Memory B cell (primary cell): Measurements from ENCODE around the gene JAGN1.
"Not testable (repeated sequence)": the region's sequence is repeated elsewhere in the genome, so short reads cannot be mapped to it uniquely, and the experiment has no call there.

ENCODE experiments used
- ATAC-seq: fragments of 150-1000 bp; cut with Tn5 transposase; 2 replicates; pipeline ENCODE4 v1.10.0; 2021; ENCODE audit warnings: low read depth, mild to moderate bottlenecking, moderate library complexity
- DNase-seq, 2 donors: peaks; one replicate each; pipeline ENCODE4 v3.0.0; 2022; ENCODE audit warnings: low spot score in 2 of 2
- H3K27ac Mint-ChIP-seq: one replicate; pipeline ENCODE4 v1.8.0; 2022; ENCODE audit warnings: mild to moderate bottlenecking, moderate library complexity, mixed read lengths
- H3K27me3 Mint-ChIP-seq: one replicate; pipeline ENCODE4 v1.8.0; 2022; ENCODE audit warnings: mixed read lengths
- H3K36me3 Mint-ChIP-seq: one replicate; pipeline ENCODE4 v1.8.0; 2022; ENCODE audit warnings: mild to moderate bottlenecking, mixed read lengths
- H3K4me1 Mint-ChIP-seq: one replicate; pipeline ENCODE4 v1.8.0; 2022; ENCODE audit warnings: mixed read lengths
- H3K4me3 Mint-ChIP-seq: one replicate; pipeline ENCODE4 v1.8.0; 2022; ENCODE audit warnings: mild to moderate bottlenecking, moderate library complexity, mixed read lengths
- H3K9me3 Mint-ChIP-seq: one replicate; pipeline ENCODE4 v1.8.0; 2022; ENCODE audit warnings: mixed read lengths

The JAGN1 gene

GRCh38 chr3:9890249-9891071 lies at the start of gene JAGN1:
Gene JAGN1 (plus strand): TSS chr3:9890610. CDS start chr3:9890723, 113 bp downstream.
- Mint-ChIP-seq H3K36me3 (peaks cover 17% of the 10 kb centered on the region), H3K9me3 (no peaks in the 10 kb centered on the region), H3K4me3 (peak within 1 kb of the TSS; percentile 96), H3K4me1 (peaks cover 18% of the 10 kb centered on the region), H3K27me3 (no peaks in the 10 kb centered on the region), H3K27ac (peak within 1 kb of the TSS; percentile 99)
- peak; percentile 90 to 93 for DNase-seq
- ATAC-seq: peak; percentile 87

DNA sequence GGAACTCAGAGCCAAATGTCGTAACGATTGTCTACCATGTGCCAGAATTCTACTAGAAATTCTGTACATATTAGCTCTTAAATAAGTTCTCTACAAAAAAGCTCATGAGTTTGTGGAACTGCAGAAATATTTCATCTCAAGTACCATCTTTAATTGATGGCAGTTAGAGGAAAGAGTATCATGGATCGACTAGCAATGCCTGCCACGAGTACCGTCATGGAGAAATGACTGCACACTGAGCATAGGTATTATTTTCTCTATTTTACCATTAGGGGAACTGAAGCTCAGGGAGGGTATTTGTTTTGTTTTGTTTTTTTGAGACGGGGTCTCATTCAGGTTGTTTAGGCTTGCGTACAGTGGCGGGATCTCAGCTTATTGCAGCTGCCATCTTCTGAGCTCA lies 49.4 kb upstream of the JAGN1 start:
- Mint-ChIP-seq H3K9me3 (no peaks in the 10 kb centered on the region), H3K4me1 (peaks cover 9% of the 10 kb centered on the region), H3K4me3 (no peak overlapping the region), H3K27me3 (no peaks in the 10 kb centered on the region), H3K36me3 (peaks cover 12% of the 10 kb centered on the region), H3K27ac (no peak overlapping the region)
- no peak for DNase-seq
- no peak for ATAC-seq

DNA sequence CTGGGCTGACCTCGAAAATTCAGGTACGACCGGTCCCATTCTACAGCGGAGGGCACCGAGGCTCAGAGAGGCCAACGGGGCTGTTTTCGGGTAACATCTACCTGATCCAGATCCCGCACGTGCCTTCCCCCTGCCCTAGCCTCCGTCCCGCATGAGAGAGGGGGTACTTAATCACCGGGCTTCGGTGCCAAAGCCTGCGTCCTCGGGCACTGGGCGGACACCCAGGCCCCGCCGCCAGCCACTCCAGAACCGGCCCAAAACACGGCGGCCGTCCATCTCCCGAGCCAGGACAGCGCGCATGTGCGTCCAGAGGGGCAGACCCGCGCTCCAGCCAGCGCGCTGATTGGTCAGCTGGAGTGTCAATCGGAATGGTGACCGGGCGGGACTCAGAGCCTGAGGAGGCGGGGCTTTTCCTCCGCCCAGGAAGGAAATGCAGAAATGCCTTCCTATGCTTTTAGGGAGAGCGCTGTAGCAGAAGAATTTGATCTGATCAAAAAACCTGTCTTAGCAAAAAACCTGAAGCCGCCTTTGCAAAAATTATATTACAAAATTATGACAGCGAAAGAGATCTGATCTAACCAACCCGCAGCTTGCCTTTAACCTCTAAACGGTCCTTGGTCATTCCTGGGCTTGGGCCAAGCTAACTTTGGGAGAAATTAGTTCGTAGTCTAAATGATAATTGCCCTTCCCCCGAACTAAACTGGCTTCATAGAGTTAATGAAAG lies 46.5 kb upstream of the JAGN1 start, which contains the start of gene RPUSD3:
Gene RPUSD3 (minus strand): TSS at position 294 of the 724 bp plus-strand sequence. CDS start 18 bp downstream, at position 276.
- peak within 1 kb of the TSS; percentile 91 for H3K27ac Mint-ChIP-seq
- peak within 1 kb of the TSS; percentile 99 for H3K4me3 Mint-ChIP-seq
- H3K27me3 Mint-ChIP-seq: no peaks in the 10 kb centered on the region
- no peaks in the 10 kb centered on the region for H3K9me3 Mint-ChIP-seq
- peaks cover 7% of the 10 kb centered on the region for H3K36me3 Mint-ChIP-seq
- peak; percentile 99 for ATAC-seq
- DNase-seq: peak; percentile 98 to 99
- peaks cover 9% of the 10 kb centered on the region for H3K4me1 Mint-ChIP-seq

GRCh38 chr3:9846231-9846630 lies 44.2 kb upstream of the JAGN1 start:
- Mint-ChIP-seq H3K4me3 (no peak overlapping the region), H3K36me3 (peaks cover 5% of the 10 kb centered on the region), H3K4me1 (peaks cover 9% of the 10 kb centered on the region), H3K27me3 (no peaks in the 10 kb centered on the region), H3K27ac (no peak overlapping the region), H3K9me3 (no peaks in the 10 kb centered on the region)
- DNase-seq (no peak), ATAC-seq (no peak)

DNA sequence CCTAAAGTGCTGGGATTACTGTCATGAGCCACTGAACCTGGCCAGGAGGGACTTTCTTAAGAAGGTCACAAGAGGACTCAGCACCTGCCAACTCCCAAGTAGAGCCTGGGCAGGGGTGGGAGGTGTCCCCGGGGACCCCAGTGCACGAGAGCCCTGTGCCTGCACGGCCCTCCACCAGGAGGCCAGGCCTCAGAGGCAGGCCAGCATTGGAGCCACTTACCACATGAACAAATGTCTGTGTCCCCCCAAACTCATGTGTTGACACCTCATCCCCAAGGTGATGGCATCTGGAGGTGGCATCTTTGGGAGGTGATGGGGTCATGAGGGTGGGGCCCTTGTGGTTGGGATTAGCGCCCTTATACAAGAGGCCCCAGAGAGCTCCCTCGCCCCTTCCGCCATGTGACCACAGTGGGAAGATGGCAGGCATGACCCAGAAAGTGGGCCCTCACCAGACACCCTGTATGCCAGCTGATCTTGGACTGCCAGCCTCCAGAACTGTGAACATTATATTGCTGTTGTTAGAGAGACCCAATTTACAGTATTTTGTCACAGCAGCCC lies 43.4 kb upstream of the JAGN1 start:
- H3K36me3 Mint-ChIP-seq: peaks cover 4% of the 10 kb centered on the region
- DNase-seq: no peak
- ATAC-seq: no peak
- no peaks in the 10 kb centered on the region for H3K9me3 Mint-ChIP-seq
- no peak overlapping the region for H3K4me3 Mint-ChIP-seq
- H3K27ac Mint-ChIP-seq: no peak overlapping the region
- peaks cover 7% of the 10 kb centered on the region for H3K4me1 Mint-ChIP-seq
- no peaks in the 10 kb centered on the region for H3K27me3 Mint-ChIP-seq

- not testable (repeated sequence) for H3K4me1 Mint-ChIP-seq, DNase-seq, H3K4me3 Mint-ChIP-seq, H3K27ac Mint-ChIP-seq, ATAC-seq, H3K9me3 Mint-ChIP-seq, H3K36me3 Mint-ChIP-seq, H3K27me3 Mint-ChIP-seq
Measured at GRCh38 chr3:9847870-9848269, 42.5 kb upstream of the JAGN1 start.

DNA sequence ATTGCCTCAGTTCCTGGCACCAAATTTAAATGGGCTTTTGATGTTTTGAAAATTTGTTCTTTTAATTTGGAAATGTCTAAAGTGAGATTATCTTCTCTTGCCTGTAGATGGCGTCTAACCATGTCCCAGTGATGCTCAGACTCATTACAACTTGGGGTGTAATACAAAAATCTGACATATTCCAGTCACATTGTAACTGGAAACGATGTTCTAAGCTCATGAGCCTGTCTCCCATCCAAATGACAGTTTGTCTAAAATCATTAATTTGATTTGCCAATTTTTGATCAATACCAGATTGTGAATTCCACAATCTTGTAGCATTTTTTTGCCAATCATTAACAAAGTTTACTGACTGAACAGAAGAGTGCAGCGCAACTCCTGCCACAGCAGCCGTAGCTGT lies 41.5 kb upstream of the JAGN1 start:
- DNase-seq: peak in 1 of 2 donors; percentile 31
- not testable (repeated sequence) for H3K36me3 Mint-ChIP-seq, H3K27me3 Mint-ChIP-seq, ATAC-seq, H3K9me3 Mint-ChIP-seq, H3K4me3 Mint-ChIP-seq, H3K4me1 Mint-ChIP-seq, H3K27ac Mint-ChIP-seq

DNA sequence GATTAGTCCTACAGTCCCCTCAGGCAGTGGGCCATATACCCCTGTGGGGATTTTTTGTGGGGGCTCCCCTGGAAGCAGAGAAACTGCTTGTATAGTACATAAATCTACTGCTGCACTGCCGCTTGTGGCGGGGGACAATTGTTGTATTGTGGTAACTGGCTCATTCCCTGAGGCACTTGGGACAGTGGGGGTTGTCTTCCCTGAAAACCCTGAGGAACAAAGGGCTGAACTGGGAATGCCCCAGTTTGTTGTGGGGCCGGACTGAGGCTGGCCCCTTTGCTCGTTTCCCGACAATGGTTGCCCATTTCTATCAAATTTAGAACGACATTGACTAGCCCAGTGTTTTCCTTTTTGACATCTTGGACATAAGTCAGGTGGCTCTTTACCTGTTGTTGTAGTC lies 39.0 kb upstream of the JAGN1 start:
- not testable (repeated sequence) for H3K27me3 Mint-ChIP-seq, H3K4me1 Mint-ChIP-seq, DNase-seq, H3K27ac Mint-ChIP-seq, H3K36me3 Mint-ChIP-seq, H3K9me3 Mint-ChIP-seq, ATAC-seq, H3K4me3 Mint-ChIP-seq

GRCh38 chr3:9851926-9852325 lies 38.5 kb upstream of the JAGN1 start:
- not testable (repeated sequence) for H3K4me1 Mint-ChIP-seq, DNase-seq, ATAC-seq, H3K27ac Mint-ChIP-seq, H3K27me3 Mint-ChIP-seq, H3K4me3 Mint-ChIP-seq, H3K36me3 Mint-ChIP-seq, H3K9me3 Mint-ChIP-seq

DNA sequence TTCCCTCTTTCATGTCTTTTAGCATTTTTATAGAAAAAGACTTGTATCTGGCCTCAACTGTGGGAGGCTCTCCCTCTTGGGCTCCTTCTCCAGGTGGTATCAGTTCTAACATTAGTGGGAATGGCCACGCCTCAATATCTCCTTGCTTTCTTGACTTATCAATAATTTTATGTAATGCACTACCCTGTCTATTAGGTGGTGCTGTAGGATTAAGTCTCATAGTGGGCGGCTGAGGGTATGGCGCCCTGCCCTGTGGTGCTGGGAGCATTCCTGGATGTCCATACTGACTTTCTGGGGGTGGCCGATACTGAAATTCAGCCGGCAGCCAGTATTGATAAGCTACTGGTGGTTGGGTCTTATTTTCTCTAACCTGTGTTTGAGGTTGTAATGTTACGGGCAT lies 37.9 kb upstream of the JAGN1 start:
- Mint-ChIP-seq H3K4me1 (no peaks in the 10 kb centered on the region), H3K9me3 (no peaks in the 10 kb centered on the region), H3K36me3 (no peaks in the 10 kb centered on the region), H3K4me3 (no peak overlapping the region), H3K27me3 (peaks cover 2% of the 10 kb centered on the region), H3K27ac (no peak overlapping the region)
- DNase-seq (no peak), ATAC-seq (no peak)

DNA sequence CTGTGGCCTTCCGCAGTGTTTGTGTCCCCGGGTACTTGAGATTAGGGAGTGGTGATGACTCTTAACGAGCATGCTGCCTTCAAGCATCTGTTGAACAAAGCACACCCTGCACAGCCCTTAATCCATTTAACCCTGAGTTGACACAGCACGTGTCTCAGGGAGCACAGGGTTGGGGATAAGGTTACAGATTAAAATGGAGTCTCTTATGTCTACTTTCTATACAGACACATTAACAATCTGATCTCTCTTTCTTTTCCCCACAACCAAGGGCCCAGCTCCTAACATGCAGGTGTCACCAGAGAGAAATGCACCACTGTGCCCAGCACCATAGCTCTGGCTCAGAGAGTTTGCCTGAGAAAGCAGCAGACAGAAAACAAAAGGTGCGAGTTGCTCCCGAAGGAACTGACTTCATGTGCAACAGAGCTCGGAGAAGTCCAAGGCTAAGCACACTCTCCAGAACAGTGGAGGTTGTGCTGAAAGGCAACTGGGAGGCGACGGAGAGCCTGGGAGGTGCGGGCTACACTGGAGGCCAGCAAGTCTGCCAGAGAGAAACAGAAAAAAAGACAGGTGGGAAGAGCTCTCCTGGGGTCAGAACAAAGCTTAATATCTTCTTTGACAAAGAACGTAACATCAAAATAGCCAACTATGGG lies 36.0 kb upstream of the JAGN1 start:
- not testable (repeated sequence) for H3K27ac Mint-ChIP-seq, H3K4me3 Mint-ChIP-seq, H3K9me3 Mint-ChIP-seq, H3K4me1 Mint-ChIP-seq, DNase-seq, ATAC-seq, H3K27me3 Mint-ChIP-seq, H3K36me3 Mint-ChIP-seq

DNA sequence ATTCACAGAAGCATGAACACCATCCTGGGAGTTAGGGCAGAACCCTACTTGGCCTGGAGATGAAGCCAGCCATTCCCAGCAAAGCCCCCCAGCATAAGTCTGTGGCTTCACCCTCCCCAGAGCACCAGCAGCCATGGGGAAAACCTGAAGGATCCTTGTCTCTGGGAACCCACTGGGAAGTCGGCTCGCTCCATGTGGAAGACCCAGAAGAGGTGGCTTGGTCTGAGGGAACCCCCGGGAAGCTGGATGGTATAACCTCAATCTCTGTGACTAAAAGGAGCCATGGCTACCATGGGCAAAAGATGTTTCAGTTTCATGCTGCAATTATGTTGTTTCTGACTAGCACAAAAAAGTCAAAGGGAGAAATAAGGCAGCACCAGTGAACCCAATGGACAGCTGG lies 34.8 kb upstream of the JAGN1 start:
- Mint-ChIP-seq H3K27ac (no peak overlapping the region), H3K27me3 (peaks cover 2% of the 10 kb centered on the region), H3K9me3 (no peaks in the 10 kb centered on the region), H3K4me1 (no peaks in the 10 kb centered on the region), H3K4me3 (no peak overlapping the region), H3K36me3 (no peaks in the 10 kb centered on the region)
- ATAC-seq: no peak
- DNase-seq: no peak

- H3K36me3 Mint-ChIP-seq: no peaks in the 10 kb centered on the region
- DNase-seq (no peak), ATAC-seq (no peak)
- no peak overlapping the region for H3K4me3 Mint-ChIP-seq
- peaks cover 6% of the 10 kb centered on the region for H3K27me3 Mint-ChIP-seq
- H3K4me1 Mint-ChIP-seq: no peaks in the 10 kb centered on the region
- H3K27ac Mint-ChIP-seq: no peak overlapping the region
- no peaks in the 10 kb centered on the region for H3K9me3 Mint-ChIP-seq
Measured at GRCh38 chr3:9859530-9860025, 30.8 kb upstream of the JAGN1 start.

DNA sequence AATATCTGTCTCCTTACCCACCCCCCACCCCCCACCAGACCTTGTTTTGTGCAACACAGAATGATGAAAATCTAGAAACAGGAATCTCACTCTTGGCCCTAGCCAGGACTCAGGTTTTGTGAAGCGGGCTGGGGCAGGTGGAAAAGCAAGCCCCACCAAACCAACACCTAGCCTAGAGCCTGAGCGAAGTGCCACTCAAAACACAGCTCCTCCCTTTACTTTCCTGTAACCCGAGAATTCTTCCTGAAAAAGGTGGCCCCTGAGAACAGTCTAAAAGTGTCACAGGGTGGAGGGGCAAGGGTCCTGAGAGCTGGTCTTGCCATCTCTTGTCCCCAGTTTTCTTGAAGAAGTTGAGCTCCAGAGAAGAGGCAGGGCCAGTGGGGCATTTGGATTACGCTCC lies 29.2 kb upstream of the JAGN1 start:
- Mint-ChIP-seq H3K4me3 (no peak overlapping the region), H3K36me3 (no peaks in the 10 kb centered on the region), H3K27ac (no peak overlapping the region), H3K9me3 (no peaks in the 10 kb centered on the region), H3K27me3 (peaks cover 6% of the 10 kb centered on the region), H3K4me1 (no peaks in the 10 kb centered on the region)
- no peak for ATAC-seq
- DNase-seq: no peak
